Panc1 (cell line): ENCODE results near the gene HABP4. TPM values are rescaled to one million over a fixed set of nuclear protein-coding genes. Genes with fewer than 3 reads are reported as not detected.

Experiments used
- ATAC-seq: fragments of 200-7000 bp; cut with Tn5 transposase; 2 replicates; pipeline ENCODE4 v1.9.1; 2020; ENCODE audit warnings: mild to moderate bottlenecking, moderate library complexity
- BruUV-seq: library from RNA; stranded (reverse); fragments of 400-500 nt; replicated peaks from 2 replicates; lab custom pipeline; 2021; lab: Mats Ljungman, UMichigan
- CTCF ChIA-PET: fragments of 300-600 bp; sonication (Branson Sonifier 250); formaldehyde crosslinking; loops from one replicate; lab custom pipeline; 2022; ENCODE audit warnings: antibody characterized with exemption; lab: Charles Lee
- POLR2A ChIA-PET: fragments of 300-600 bp; sonication (Branson Sonifier 250); formaldehyde crosslinking; loops from one replicate; lab custom pipeline; 2022; ENCODE audit warnings: antibody characterized with exemption; lab: Charles Lee
- DNase-seq: peaks from one replicate; pipeline ENCODE4 v3.0.0-alpha.2; 2010; ENCODE audit warnings: low read depth, low spot score
- H3K27ac ChIP-seq: 2 replicates; pipeline ENCODE4 v1.5.1; 2011; ENCODE audit warnings: mild to moderate bottlenecking, low read length, inconsistent platforms
- H3K27me3 ChIP-seq: fragments of 200-500 bp; sonication (Bioruptor generic); 2 replicates; pipeline ENCODE4 v1.6.0; 2014; ENCODE audit warnings: low read length, inconsistent platforms; ENCODE audit not compliant: control insufficient read depth, insufficient read depth
- H3K36me3 ChIP-seq: fragments of 200-500 bp; sonication (Bioruptor generic); 2 replicates; pipeline ENCODE4 v1.5.1; 2014; ENCODE audit warnings: inconsistent platforms, mild to moderate bottlenecking, low read length, moderate library complexity; ENCODE audit not compliant: control insufficient read depth, insufficient read depth
- H3K4me1 ChIP-seq: 2 replicates; pipeline ENCODE4 v1.5.1; 2011; ENCODE audit warnings: inconsistent platforms, mild to moderate bottlenecking, low read length, moderate library complexity; ENCODE audit not compliant: control insufficient read depth, insufficient read depth
- H3K4me3 ChIP-seq, 2 experiments: 2 replicates each; pipeline ENCODE4 v1.5.1; 2011 to 2012; ENCODE audit warnings: low read depth in 2 of 2, low read length in 2 of 2, mild to moderate bottlenecking in 2 of 2, inconsistent platforms in 1 of 2, moderate library complexity in 1 of 2
- H3K9me3 ChIP-seq: fragments of 200-500 bp; sonication (Bioruptor generic); 2 replicates; pipeline ENCODE4 v1.5.1; 2014; ENCODE audit warnings: low read depth, mild to moderate bottlenecking, inconsistent platforms, low read length, moderate library complexity; ENCODE audit not compliant: control insufficient read depth, insufficient read depth
- POLR2AphosphoS5 ChIP-seq: IDR thresholded peaks from 2 replicates; pipeline ENCODE4 v1.6.1; 2012; ENCODE audit warnings: mild to moderate bottlenecking, low read depth, low read length, moderate library complexity
- SIN3A ChIP-seq: IDR thresholded peaks from 2 replicates; pipeline ENCODE4 v1.6.1; 2012; ENCODE audit warnings: low read depth, mild to moderate bottlenecking, low read length, moderate library complexity, borderline replicate concordance; ENCODE audit not compliant: insufficient read depth
- TCF7L2 ChIP-seq: IDR thresholded peaks from 2 replicates; pipeline ENCODE4 v1.6.1; 2011; ENCODE audit warnings: mild to moderate bottlenecking, low read depth, low read length, inconsistent platforms
- in situ Hi-C: cut with HindIII; loops from 2 replicates; pipeline ENCODE4 v1.10.0; 2016; ENCODE audit warnings: low sequenced_read_pairs, low pct_unique_long_range_greater_than_20kb
- intact Hi-C: fragments of 100-400 bp; cut with micrococcal nuclease; formaldehyde crosslinking; loops from one replicate; pipeline ENCODE4 v1.10.0; 2022; ENCODE audit not compliant: unreplicated experiment
- total RNA-seq: library from RNA; stranded (reverse); gene quantifications from one replicate; pipeline ENCODE4 v1.2.1, GENCODE V29; 2021; ENCODE audit not compliant: unreplicated experiment
- TF ChIP-seq, protein P1 (sequence below), 2 experiments: IDR thresholded peaks; 2 replicates each; pipeline ENCODE4 v1.6.1; 2011 to 2012; ENCODE audit warnings: low read depth in 2 of 2, control low read depth in 1 of 2, low read length in 1 of 2, mild to moderate bottlenecking in 1 of 2, moderate library complexity in 1 of 2; ENCODE audit not compliant: insufficient read depth in 1 of 2
- TF ChIP-seq, protein P2 (sequence below): fragments of 450-650 bp; IDR thresholded peaks from 2 replicates; pipeline ENCODE4 v1.5.1; 2017; ENCODE audit warnings: mild to moderate bottlenecking

HABP4 gene
- total RNA-seq, 1 experiment from 2014 or later: 32.3 TPM

DNA sequence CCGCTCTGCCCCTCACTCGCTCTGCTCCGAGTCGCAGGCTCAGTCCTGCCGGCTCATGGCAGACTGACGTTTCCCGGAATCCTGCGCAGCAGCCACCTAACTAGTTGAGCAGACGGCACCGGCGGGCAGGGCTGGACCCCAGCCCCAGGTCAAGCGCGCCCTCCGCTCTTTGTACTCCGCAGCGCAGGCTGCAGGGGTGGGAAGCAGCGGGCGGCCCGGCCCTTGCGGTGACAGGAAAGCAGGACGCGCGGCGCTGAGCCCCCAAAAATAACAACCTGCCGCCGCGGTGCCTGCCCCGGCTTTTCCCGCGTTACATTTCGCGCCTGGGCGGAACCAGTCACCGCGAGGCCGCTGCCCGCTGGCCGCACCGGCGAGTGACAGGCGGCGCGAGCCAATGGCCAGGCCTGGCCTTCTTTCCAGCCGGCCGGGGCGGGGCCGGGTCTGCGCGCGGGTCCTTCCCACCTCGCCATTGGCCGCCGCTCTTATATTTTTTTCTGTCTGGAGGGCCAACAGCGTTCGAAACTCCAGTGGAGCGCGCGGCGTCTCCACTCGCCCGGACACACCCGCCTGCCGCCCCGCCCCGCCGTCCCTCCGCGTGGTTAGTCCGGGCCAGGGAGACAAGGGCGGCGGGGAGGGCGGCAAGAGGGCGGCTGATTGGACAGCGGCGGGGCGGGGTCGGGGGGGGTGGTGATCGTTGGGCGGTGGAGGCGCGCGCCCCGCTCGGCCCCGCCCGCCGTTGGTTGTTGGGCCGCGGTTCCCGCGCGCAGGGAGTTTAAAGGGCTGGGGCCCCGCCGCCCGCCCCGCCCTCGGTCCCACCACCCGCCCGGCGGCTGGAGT is 31.7 kb upstream of the HABP4 start, which contains the start of gene ZNF367:
Gene ZNF367 (minus strand): TSS at position 288 of the 837 bp plus-strand sequence. CDS start 338 bp downstream, outside the sequence.
- in situ Hi-C loops: no loop called here
- ATAC-seq (peak; percentile 85), DNase-seq (peak; percentile 57)
- BruUV-seq: no TSS peak
- no peaks in the 10 kb centered on the region for H3K27me3 ChIP-seq
- H3K4me1 ChIP-seq: peaks cover 25% of the 10 kb centered on the region
- ChIA-PET POLR2A (no interaction called here), CTCF (no interaction called here)
- TF ChIP-seq POLR2AphosphoS5 (peak; percentile 67), TCF7L2 (no peak; the same call in 1 of the 2 replicates), SIN3A (peak; percentile 95)
- TF ChIP-seq, protein P1, sequence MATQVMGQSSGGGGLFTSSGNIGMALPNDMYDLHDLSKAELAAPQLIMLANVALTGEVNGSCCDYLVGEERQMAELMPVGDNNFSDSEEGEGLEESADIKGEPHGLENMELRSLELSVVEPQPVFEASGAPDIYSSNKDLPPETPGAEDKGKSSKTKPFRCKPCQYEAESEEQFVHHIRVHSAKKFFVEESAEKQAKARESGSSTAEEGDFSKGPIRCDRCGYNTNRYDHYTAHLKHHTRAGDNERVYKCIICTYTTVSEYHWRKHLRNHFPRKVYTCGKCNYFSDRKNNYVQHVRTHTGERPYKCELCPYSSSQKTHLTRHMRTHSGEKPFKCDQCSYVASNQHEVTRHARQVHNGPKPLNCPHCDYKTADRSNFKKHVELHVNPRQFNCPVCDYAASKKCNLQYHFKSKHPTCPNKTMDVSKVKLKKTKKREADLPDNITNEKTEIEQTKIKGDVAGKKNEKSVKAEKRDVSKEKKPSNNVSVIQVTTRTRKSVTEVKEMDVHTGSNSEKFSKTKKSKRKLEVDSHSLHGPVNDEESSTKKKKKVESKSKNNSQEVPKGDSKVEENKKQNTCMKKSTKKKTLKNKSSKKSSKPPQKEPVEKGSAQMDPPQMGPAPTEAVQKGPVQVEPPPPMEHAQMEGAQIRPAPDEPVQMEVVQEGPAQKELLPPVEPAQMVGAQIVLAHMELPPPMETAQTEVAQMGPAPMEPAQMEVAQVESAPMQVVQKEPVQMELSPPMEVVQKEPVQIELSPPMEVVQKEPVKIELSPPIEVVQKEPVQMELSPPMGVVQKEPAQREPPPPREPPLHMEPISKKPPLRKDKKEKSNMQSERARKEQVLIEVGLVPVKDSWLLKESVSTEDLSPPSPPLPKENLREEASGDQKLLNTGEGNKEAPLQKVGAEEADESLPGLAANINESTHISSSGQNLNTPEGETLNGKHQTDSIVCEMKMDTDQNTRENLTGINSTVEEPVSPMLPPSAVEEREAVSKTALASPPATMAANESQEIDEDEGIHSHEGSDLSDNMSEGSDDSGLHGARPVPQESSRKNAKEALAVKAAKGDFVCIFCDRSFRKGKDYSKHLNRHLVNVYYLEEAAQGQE (IDR thresholded peaks at IDR 0.05; ENCODE audit: insufficient read depth in 1 of 2, low read depth in 2 of 2, low read length in 1 of 2): no peak
- TF ChIP-seq, protein P2, sequence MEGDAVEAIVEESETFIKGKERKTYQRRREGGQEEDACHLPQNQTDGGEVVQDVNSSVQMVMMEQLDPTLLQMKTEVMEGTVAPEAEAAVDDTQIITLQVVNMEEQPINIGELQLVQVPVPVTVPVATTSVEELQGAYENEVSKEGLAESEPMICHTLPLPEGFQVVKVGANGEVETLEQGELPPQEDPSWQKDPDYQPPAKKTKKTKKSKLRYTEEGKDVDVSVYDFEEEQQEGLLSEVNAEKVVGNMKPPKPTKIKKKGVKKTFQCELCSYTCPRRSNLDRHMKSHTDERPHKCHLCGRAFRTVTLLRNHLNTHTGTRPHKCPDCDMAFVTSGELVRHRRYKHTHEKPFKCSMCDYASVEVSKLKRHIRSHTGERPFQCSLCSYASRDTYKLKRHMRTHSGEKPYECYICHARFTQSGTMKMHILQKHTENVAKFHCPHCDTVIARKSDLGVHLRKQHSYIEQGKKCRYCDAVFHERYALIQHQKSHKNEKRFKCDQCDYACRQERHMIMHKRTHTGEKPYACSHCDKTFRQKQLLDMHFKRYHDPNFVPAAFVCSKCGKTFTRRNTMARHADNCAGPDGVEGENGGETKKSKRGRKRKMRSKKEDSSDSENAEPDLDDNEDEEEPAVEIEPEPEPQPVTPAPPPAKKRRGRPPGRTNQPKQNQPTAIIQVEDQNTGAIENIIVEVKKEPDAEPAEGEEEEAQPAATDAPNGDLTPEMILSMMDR: no peak
- intact Hi-C loops: no loop called here
- no peaks in the 10 kb centered on the region for H3K9me3 ChIP-seq
- H3K27ac ChIP-seq: peak within 1 kb of the TSS; percentile 99
- H3K36me3 ChIP-seq: no peaks in the 10 kb centered on the region; the same call in none of the 2 replicates
- peak within 1 kb of the TSS; percentile 82 to 84 for H3K4me3 ChIP-seq

DNA sequence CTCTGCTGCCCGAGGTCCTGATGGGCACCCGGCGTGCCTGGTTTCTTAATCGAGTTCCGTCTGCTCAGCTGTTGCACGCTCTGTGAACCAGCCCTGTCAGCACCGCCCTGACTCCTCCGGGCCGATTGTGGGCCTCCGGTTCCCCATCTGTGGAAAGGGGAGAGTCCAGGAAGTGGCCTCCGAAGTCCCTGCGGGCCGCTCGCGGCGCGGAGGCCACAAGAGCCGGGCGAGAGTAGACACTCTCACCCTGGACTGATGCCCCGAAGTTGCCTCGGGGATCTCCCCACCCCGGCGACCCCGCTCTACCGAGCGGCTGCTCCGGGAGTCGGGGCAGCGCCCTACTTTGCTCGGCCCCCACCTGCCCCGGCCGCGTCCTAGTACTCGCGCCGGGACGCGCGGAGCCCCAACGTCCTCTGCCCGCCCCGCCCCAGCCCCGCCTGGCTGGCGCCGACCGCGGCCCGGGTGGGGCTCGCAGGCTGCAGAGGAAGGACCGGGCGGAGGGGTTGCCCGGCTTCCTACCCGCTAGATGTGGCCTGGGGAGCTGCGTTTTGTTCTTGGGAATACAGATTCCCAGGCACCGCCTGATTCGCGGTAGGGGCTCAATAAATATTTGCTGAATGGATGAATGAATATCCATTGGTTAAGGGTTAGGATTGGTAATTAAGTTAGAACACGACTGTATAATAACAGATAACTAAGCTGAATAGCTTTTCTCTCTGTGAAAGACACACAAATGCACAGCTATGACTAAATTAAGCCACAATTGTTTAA is 30.9 kb upstream of the HABP4 start:
- Histone ChIP-seq H3K9me3 (no peaks in the 10 kb centered on the region), H3K4me1 (peaks cover 23% of the 10 kb centered on the region), H3K27ac (peak overlapping the region; percentile 99), H3K36me3 (no peaks in the 10 kb centered on the region; the same call in none of the 2 replicates), H3K4me3 (peak overlapping the region; percentile 63 to 75), H3K27me3 (no peaks in the 10 kb centered on the region)
- no TSS peak for BruUV-seq
- POLR2A ChIA-PET: no interaction called here
- peak; percentile 72 for ATAC-seq
- intact Hi-C loops: no loop called here
- peak; percentile 43 for DNase-seq
- in situ Hi-C loops: no loop called here
- no peak; the same call in 1 of the 2 replicates for TF ChIP-seq POLR2AphosphoS5
- TF ChIP-seq TCF7L2: 0 out of 2 replicates have a peak, but pooled peaks have one; percentile 24
- CTCF ChIA-PET: no interaction called here
